Mucosa of descending colon (tissue), 3 donors: ENCODE data around the gene TSGA10. TPM values are rescaled to one million over a fixed set of nuclear protein-coding genes. Genes with fewer than 3 reads are reported as not detected.

Source experiments
- ATAC-seq: fragments of 200-7000 bp; cut with Tn5 transposase; one replicate; pipeline ENCODE4 v1.9.1; 2020; ENCODE audit warnings: mild to moderate bottlenecking, moderate library complexity
- DNase-seq, 3 donors: peaks; one replicate each; pipeline ENCODE4 v3.0.0-alpha.2; 2020
- H3K36me3 ChIP-seq: fragments of 200-600 bp; one replicate; pipeline ENCODE4 v1.8.0; 2021; ENCODE audit warnings: low read depth, mild to moderate bottlenecking
- H3K4me1 ChIP-seq: fragments of 200-600 bp; one replicate; pipeline ENCODE4 v1.8.0; 2021; ENCODE audit warnings: low read depth, mild to moderate bottlenecking
- H3K4me3 ChIP-seq: fragments of 200-600 bp; one replicate; pipeline ENCODE4 v1.8.0; 2021; ENCODE audit warnings: mild to moderate bottlenecking
- H3K9me3 ChIP-seq: fragments of 200-600 bp; one replicate; pipeline ENCODE4 v1.8.0; 2021; ENCODE audit warnings: mild to moderate bottlenecking
- intact Hi-C, 2 donors: fragments of 100-400 bp; cut with DNase I in 1 of 2; cut with micrococcal nuclease in 1 of 2; formaldehyde crosslinking; loops; one replicate each; pipeline versions ENCODE4 v1.11.0 to v1.11.1; 2022; cut with DNase I, micrococcal nuclease
- total RNA-seq, 3 donors: library from RNA; stranded (reverse); fragmentation: NEBNext Ultra II Directional in 2 of 3; extraction: Animal tissue kit (Norgen Biotek cat#: 25700) in 2 of 3; gene quantifications; one replicate each; pipeline versions ENCODE4 v1.2.1 to v1.2.4, GENCODE V29; 2021 to 2023
- TF ChIP-seq, protein P1 (sequence below): fragments of 200-600 bp; IDR thresholded peaks from one replicate; pipeline ENCODE4 v1.8.0; 2022; ENCODE audit warnings: antibody characterized with exemption, mild to moderate bottlenecking
- donor health status: DM: no; HTN: no; CAD: no; lungs with moderate emphysema.
- donor health status: DM: no; HTN: no; CAD: no.
- donor health status: DM: no; HTN: yes; CAD: no.

Gene TSGA10
- total RNA-seq, 3 donors from 2014 or later = 6.6 to 8.8 (median 7.8) TPM

DNA sequence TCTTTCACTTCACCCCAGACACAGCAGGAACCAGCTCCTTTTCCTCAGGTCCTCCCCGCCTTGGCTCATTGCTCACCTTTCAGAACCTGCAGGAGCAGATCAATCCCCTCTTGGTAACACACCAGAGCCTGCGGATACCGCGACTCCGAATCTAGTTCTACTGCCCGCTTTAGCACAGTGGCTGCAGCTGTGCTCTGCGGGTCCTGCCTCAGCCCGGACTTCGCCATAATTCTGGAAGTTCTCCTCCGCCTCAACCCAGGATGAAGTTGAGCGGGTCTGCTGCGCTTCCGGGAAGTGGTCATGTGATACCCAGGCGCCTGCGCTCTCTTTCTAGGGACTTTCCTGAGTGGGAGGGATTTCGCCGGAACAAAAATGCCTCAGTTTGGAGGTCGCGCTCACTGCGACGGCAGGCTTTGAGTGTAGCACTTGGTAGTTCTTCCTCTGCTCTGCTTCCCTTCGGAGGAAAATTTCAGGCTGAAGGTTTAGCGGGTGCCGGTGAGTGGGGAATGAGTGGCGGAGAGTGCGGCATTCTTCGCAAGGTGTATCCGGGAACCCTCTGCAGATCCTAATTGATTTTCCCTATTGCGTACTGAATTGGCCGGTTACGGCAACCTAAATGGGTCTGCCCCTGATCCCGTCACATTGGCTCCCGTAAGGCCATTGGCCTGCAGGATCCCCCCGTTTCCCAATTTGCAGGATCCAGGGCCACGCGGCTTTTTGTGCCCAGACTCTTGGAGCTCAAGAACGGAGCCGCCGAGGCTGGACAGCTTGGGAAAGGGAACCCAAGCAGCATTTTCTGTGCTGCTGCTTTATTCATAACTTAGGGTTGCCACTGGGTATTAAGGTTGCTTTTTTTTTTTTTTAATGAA is 26.2 kb upstream of the TSGA10 start, which contains the start of the genes MITD1 and MRPL30:
Gene MITD1 (minus strand): TSS at position 304 of the 869 bp plus-strand sequence. CDS start 77 bp downstream, at position 227.
Gene MRPL30 (plus strand): TSS at position 430 of the 869 bp plus-strand sequence. CDS start 5,020 bp downstream, outside the sequence.
- peaks cover 24% of the 10 kb centered on the region for H3K4me1 ChIP-seq
- H3K4me3 ChIP-seq = peak within 1 kb of the TSS; percentile 56
- DNase-seq (peak; percentile 92 to 93 (median 93)), ATAC-seq (peak; percentile 99)
- no peaks in the 10 kb centered on the region for H3K9me3 ChIP-seq
- TF ChIP-seq, protein P1, sequence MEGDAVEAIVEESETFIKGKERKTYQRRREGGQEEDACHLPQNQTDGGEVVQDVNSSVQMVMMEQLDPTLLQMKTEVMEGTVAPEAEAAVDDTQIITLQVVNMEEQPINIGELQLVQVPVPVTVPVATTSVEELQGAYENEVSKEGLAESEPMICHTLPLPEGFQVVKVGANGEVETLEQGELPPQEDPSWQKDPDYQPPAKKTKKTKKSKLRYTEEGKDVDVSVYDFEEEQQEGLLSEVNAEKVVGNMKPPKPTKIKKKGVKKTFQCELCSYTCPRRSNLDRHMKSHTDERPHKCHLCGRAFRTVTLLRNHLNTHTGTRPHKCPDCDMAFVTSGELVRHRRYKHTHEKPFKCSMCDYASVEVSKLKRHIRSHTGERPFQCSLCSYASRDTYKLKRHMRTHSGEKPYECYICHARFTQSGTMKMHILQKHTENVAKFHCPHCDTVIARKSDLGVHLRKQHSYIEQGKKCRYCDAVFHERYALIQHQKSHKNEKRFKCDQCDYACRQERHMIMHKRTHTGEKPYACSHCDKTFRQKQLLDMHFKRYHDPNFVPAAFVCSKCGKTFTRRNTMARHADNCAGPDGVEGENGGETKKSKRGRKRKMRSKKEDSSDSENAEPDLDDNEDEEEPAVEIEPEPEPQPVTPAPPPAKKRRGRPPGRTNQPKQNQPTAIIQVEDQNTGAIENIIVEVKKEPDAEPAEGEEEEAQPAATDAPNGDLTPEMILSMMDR = no peak
- intact Hi-C loops = no loop called here
- H3K36me3 ChIP-seq = no peaks in the 10 kb centered on the region

DNA sequence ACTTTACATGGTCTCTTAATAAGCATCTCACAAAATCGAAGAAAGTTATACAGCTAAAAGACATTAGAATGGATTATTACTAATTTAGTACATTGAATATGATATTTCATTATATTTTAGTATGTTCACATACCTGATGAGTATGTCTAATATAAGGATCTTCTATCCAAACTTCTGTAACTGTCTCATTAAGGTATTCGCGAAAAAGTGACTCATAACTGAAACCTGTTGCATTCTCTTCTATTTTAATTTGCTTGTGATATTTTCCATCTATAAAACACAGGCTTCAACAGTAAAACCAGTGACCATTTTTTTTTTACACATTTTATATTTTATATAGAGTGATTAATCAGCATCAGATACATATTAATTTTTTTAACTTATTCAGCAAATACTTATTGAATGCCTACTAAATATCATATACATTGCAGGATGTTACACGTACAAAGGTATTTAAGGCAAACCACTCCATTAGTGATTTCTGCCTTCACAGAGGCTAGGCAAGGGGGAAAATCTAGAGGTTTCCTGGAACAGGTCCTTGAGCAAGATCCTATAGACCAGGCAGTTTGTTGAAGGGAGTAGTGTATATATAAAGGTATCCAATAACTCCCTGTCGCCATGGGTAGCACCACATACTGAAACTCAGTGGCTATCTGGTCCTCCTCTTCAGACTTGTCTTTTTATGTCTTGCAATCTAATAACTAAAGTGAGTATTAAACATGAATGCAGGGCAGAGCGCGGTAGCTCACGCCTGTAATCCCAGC is 16.8 kb upstream of the TSGA10 start:
- DNase-seq (no peak), ATAC-seq (no peak)
- H3K4me1 ChIP-seq = no peaks in the 10 kb centered on the region
- intact Hi-C loops = no loop called here
- TF ChIP-seq, protein P1 = no peak
- H3K9me3 ChIP-seq = no peaks in the 10 kb centered on the region
- no peaks in the 10 kb centered on the region for H3K36me3 ChIP-seq
- no peak overlapping the region for H3K4me3 ChIP-seq

DNA sequence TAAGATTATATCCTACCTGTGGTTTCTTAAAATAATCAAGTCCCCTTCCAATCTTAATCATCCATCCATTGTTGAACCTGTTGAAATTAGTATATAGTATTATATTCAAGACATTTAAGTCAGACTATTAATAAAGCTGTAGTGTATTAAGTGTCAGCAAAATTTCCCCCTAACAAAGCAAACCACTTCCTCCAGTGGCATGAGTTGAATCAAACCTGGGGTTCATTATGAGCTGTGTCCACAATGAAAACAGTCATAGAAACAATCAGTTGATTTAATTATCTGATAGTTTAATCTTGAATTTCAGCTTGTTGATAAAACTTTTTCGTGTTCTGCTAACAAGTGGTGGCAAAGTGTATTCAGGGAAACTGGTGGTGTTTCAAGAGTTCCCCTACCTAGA is 14.8 kb upstream of the TSGA10 start:
- intact Hi-C loops = no loop called here
- no peak overlapping the region for H3K4me3 ChIP-seq
- DNase-seq (no peak), ATAC-seq (no peak)
- H3K4me1 ChIP-seq = no peaks in the 10 kb centered on the region
- TF ChIP-seq, protein P1 = no peak
- no peaks in the 10 kb centered on the region for H3K9me3 ChIP-seq
- no peaks in the 10 kb centered on the region for H3K36me3 ChIP-seq

DNA sequence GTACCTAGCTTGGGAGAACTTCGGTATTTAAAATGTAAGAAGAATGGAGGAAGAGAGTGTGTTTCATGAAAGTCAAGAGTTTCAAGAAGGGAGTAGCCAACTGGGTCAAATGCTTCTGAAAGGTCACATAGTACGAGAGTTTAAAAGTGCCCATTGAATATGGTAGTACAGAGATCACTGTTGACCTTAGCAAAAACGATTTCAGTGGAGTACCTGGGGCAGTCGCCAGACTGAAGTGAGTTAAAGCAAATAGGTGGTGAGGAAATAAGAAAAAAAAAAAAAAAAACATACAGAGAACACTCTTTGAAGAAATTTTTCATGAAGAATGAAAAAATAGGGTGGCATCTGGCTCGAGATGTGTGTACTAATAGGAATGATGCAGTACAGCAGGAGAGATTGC is 11.5 kb upstream of the TSGA10 start:
- Histone ChIP-seq H3K9me3 (no peaks in the 10 kb centered on the region), H3K4me1 (no peaks in the 10 kb centered on the region), H3K36me3 (no peaks in the 10 kb centered on the region), H3K4me3 (no peak overlapping the region)
- no peak for DNase-seq
- intact Hi-C loops = no loop called here
- TF ChIP-seq, protein P1 = no peak
- ATAC-seq = no peak

DNA sequence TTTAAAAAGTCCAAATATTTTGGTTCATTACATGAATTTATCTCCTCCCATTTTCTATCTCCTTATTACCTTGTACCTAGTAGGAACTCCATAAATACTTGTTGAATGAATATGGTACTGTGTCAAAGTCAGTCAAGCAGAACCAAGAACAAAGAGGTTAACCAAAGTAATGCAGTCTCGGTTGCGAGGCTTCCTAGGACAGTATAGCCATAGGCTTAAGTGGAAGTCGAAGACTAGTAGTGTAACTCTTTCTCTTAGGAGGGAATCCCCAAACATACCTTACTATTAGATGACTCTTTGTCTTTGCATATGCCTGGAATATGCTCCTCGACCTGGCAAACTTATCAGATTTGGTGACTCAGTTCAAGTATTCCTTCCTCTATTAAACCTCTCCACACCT is 4.9 kb upstream of the TSGA10 start:
- TF ChIP-seq, protein P1 = no peak
- ATAC-seq (no peak), DNase-seq (no peak)
- Histone ChIP-seq H3K9me3 (no peaks in the 10 kb centered on the region), H3K4me1 (peaks cover 8% of the 10 kb centered on the region), H3K36me3 (no peaks in the 10 kb centered on the region), H3K4me3 (no peak overlapping the region)
- intact Hi-C loops = no loop called here
